ENCODE results near the gene MSH6. TPM values are rescaled to one million over a fixed set of nuclear protein-coding genes. Genes with fewer than 3 reads are reported as not detected.

The MSH6 gene
- total and polyA plus RNA-seq, 2 of the 13 experiments (the other 11 are each of a cell fraction or from before 2014, with no cell fraction given) = 20.8 to 113 TPM

- TF ChIP-seq PRDM15 (CRISPR knock-in tag; IDR thresholded peaks at IDR 0.05) (no peak; the same call in 1 of the 2 replicates), MIER3 (CRISPR knock-in tag; IDR thresholded peaks at IDR 0.05; ENCODE audit: borderline replicate concordance) (0 out of 2 replicates have a peak, but pooled peaks have one; percentile 17), GPN1 (CRISPR knock-in tag; IDR thresholded peaks at IDR 0.05; ENCODE audit: borderline replicate concordance) (peak; percentile 48), ZSCAN22 (CRISPR knock-in tag; IDR thresholded peaks at IDR 0.05) (peak; percentile 34; the same call in 1 of the 2 replicates), SNRNP70 (IDR thresholded peaks at IDR 0.05; ENCODE audit: low read depth, low read length) (no peak), ETS1 (CRISPR knock-in tag; IDR thresholded peaks at IDR 0.05) (peak; percentile 93; the same call in 1 of the 2 replicates), HMGXB4 (CRISPR knock-in tag; IDR thresholded peaks at IDR 0.05; ENCODE audit: borderline replicate concordance in 1 of 2, low read depth in 1 of 2) (peak; percentile 12 to 74; a peak in 3 of 4 replicates), PAWR (CRISPR knock-in tag; IDR thresholded peaks at IDR 0.05; ENCODE audit: borderline replicate concordance) (no peak), ZNF773 (CRISPR knock-in tag; IDR thresholded peaks at IDR 0.05; ENCODE audit: borderline replicate concordance) (peak; percentile 94), RNF219 (CRISPR knock-in tag; IDR thresholded peaks at IDR 0.05) (peak; percentile 31; the same call in 1 of the 2 replicates), GATAD1 (CRISPR knock-in tag; IDR thresholded peaks at IDR 0.05) (peak; percentile 76), ZNF841 (CRISPR knock-in tag; IDR thresholded peaks at IDR 0.05; ENCODE audit: borderline replicate concordance) (peak; percentile 71; the same call in 1 of the 2 replicates), PTBP1 (IDR thresholded peaks at IDR 0.05; ENCODE audit: low read depth, low read length, poor library complexity, severe bottlenecking) (no peak), GTF3A (CRISPR knock-in tag; conservative IDR thresholded peaks at IDR 0.05) (no peak), ZKSCAN1 (IDR thresholded peaks at IDR 0.05; ENCODE audit: low read length) (no peak), MYC (CRISPR knock-in tag; IDR thresholded peaks at IDR 0.05; ENCODE audit: borderline replicate concordance) (peak; percentile 74), SALL1 (CRISPR knock-in tag; IDR thresholded peaks at IDR 0.05) (peak; percentile 92), MTF2 (CRISPR knock-in tag; IDR thresholded peaks at IDR 0.05; ENCODE audit: borderline replicate concordance) (peak; percentile 94), ZNF296 (CRISPR knock-in tag; conservative IDR thresholded peaks at IDR 0.05) (peak; percentile 78; the same call in 1 of the 2 replicates)
Observed at GRCh38 chr2:47782671-47783485, at the start of gene MSH6 (continued).
